ENCODE results near the gene MRPL32. TPM values are rescaled to one million over a fixed set of nuclear protein-coding genes. Genes with fewer than 3 reads are reported as not detected.

Gene MRPL32
- total and polyA plus RNA-seq, 2 experiments from 2014 or later, result 77.0 to 125 TPM

GRCh38 chr7:42946627-42946950 lies 14.4 kb downstream of the MRPL32 start:
- TF ChIP-seq CTCF (IDR thresholded peaks at IDR 0.05; ENCODE audit: low read depth, low read length), result no peak
- no peak overlapping the region for H3K27ac ChIP-seq
- no peak overlapping the region for H3K4me3 ChIP-seq
- H3K36me3 ChIP-seq, result no peaks in the 10 kb centered on the region
- no peaks in the 10 kb centered on the region for H3K27me3 ChIP-seq
- no peaks in the 10 kb centered on the region for H3K4me1 ChIP-seq (ENCODE audit: low read depth)
- DNase-seq (ENCODE audit: low read depth in 1 of 2, low spot score in 1 of 2), result no peak
- H3K9me3 ChIP-seq (ENCODE audit: low read depth), result no peaks in the 10 kb centered on the region

GRCh38 chr7:42947521-42947920 lies 15.3 kb downstream of the MRPL32 start:
- no peaks in the 10 kb centered on the region for H3K9me3 ChIP-seq (ENCODE audit: low read depth)
- no peak overlapping the region for H3K27ac ChIP-seq
- H3K4me1 ChIP-seq (ENCODE audit: low read depth), result no peaks in the 10 kb centered on the region
- no peak overlapping the region for H3K4me3 ChIP-seq
- no peak for TF ChIP-seq CTCF (IDR thresholded peaks at IDR 0.05; ENCODE audit: low read depth, low read length)
- no peaks in the 10 kb centered on the region for H3K27me3 ChIP-seq
- H3K36me3 ChIP-seq, result no peaks in the 10 kb centered on the region
- DNase-seq (ENCODE audit: low read depth in 1 of 2, low spot score in 1 of 2), result no peak

- H3K4me1 ChIP-seq (ENCODE audit: low read depth), result no peaks in the 10 kb centered on the region
- no peak overlapping the region for H3K4me3 ChIP-seq
- no peak overlapping the region for H3K27ac ChIP-seq
- TF ChIP-seq CTCF (IDR thresholded peaks at IDR 0.05; ENCODE audit: low read depth, low read length), result no peak
- H3K27me3 ChIP-seq, result no peaks in the 10 kb centered on the region
- DNase-seq (ENCODE audit: low read depth in 1 of 2, low spot score in 1 of 2), result no peak
- no peaks in the 10 kb centered on the region for H3K36me3 ChIP-seq
- no peaks in the 10 kb centered on the region for H3K9me3 ChIP-seq (ENCODE audit: low read depth)
Measured at GRCh38 chr7:42950417-42950816, 18.2 kb downstream of the MRPL32 start.

- no peaks in the 10 kb centered on the region for H3K36me3 ChIP-seq
- TF ChIP-seq CTCF (IDR thresholded peaks at IDR 0.05; ENCODE audit: low read depth, low read length), result no peak
Measured at GRCh38 chr7:42952328-42952727, 20.2 kb downstream of the MRPL32 start.

GRCh38 chr7:42953994-42954393 lies 21.8 kb downstream of the MRPL32 start:
- no peak overlapping the region for H3K4me3 ChIP-seq
- no peaks in the 10 kb centered on the region for H3K9me3 ChIP-seq (ENCODE audit: low read depth)
- H3K27me3 ChIP-seq, result no peaks in the 10 kb centered on the region
- no peak for TF ChIP-seq CTCF (IDR thresholded peaks at IDR 0.05; ENCODE audit: low read depth, low read length)
- H3K36me3 ChIP-seq, result no peaks in the 10 kb centered on the region
- DNase-seq (ENCODE audit: low read depth in 1 of 2, low spot score in 1 of 2), result no peak
- H3K4me1 ChIP-seq (ENCODE audit: low read depth), result no peaks in the 10 kb centered on the region
- H3K27ac ChIP-seq, result no peak overlapping the region

More at GRCh38 chr7:42952328-42952727, 20.2 kb downstream of the MRPL32 start:
- Histone ChIP-seq H3K4me3 (no peak overlapping the region), H3K9me3 (ENCODE audit: low read depth) (no peaks in the 10 kb centered on the region), H3K27me3 (no peaks in the 10 kb centered on the region), H3K4me1 (ENCODE audit: low read depth) (no peaks in the 10 kb centered on the region), H3K27ac (no peak overlapping the region)
- no peak for DNase-seq (ENCODE audit: low read depth in 1 of 2, low spot score in 1 of 2)

GRCh38 chr7:42956062-42956461 lies 23.9 kb downstream of the MRPL32 start:
- Histone ChIP-seq H3K36me3 (no peaks in the 10 kb centered on the region), H3K27ac (no peak overlapping the region), H3K27me3 (no peaks in the 10 kb centered on the region), H3K4me1 (ENCODE audit: low read depth) (no peaks in the 10 kb centered on the region), H3K4me3 (no peak overlapping the region), H3K9me3 (ENCODE audit: low read depth) (no peaks in the 10 kb centered on the region)
- no peak for TF ChIP-seq CTCF (IDR thresholded peaks at IDR 0.05; ENCODE audit: low read depth, low read length)
- no peak for DNase-seq (ENCODE audit: low read depth in 1 of 2, low spot score in 1 of 2)

Data from cardiac muscle cell (in vitro differentiated cells and primary cell).